Stimulated activated CD8-positive, alpha-beta memory T cell treated with anti-CD3 and anti-CD28 coated beads, Interleukin-12 subunit alpha, Interleukin-12 subunit beta, amount 100 ng/mL, for 24 hours (primary cell): Measurements from ENCODE around the gene PNMA6E.
"Not testable (repeated sequence)": the region's sequence is repeated elsewhere in the genome, so short reads cannot be mapped to it uniquely, and the experiment has no call there.

Experiments
- DNase-seq: peaks from one replicate; pipeline ENCODE4 v3.0.0-alpha.2; 2020; ENCODE audit errors: extremely low read depth

The PNMA6E gene

DNA sequence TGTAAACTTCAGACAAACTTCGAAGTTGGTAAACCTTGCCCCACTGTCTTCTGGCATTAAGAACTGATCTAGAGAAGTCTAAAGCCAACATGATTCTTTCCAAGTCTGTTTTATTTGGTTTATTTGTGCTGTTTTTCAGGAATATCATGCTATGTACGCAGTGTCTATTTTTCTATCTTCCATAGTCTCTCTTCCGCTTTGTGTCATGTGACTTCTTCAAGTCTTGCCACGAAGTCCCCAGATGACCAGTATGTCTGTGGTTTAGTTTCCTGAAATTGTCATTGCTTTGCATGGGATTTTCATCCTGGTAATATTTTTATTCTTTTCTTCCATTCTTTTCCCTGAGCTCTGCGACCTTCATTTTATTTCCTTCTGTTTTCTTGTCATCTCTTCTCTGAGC lies 15.1 kb downstream of the PNMA6E start:
- no peak for DNase-seq

DNA sequence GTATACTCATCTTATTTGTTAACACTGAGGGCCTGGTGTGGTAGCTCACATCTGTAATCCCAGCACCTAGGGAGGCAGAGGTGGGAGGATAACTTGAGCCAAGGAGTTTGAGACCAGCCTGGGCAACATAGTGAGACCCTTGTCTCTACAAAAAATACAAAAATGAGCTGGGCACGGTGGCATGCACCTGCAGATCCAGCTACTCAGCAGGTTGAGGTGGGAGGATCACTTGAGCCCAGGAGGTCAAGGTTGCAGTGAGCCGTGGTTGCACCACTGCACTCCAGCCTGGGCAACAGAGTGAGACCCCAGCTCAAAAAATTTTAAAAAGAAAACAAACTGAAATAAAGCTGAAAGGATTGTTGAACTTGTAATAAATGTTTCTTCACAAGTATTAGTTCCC lies 16.2 kb downstream of the PNMA6E start:
- DNase-seq: not testable (repeated sequence)

DNA sequence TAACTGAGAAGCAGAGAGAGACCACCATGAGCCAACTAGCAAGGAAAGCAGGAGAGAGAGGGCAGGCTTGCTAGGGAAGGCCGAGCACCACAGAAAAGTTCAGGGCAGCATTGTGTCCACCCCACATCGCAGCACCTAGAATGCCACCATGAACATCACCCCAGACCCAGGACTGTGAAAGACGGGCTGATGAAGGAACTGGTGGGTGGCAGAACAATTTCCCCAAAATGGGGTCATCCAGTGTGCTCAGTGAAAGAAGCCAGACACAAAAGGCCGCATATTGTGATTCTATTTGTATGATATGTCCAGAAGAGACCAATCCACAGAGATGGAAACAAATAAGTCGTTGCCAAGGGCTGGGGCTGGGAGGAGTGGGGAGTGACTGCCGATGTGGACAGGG lies 16.8 kb downstream of the PNMA6E start:
- DNase-seq: no peak

DNA sequence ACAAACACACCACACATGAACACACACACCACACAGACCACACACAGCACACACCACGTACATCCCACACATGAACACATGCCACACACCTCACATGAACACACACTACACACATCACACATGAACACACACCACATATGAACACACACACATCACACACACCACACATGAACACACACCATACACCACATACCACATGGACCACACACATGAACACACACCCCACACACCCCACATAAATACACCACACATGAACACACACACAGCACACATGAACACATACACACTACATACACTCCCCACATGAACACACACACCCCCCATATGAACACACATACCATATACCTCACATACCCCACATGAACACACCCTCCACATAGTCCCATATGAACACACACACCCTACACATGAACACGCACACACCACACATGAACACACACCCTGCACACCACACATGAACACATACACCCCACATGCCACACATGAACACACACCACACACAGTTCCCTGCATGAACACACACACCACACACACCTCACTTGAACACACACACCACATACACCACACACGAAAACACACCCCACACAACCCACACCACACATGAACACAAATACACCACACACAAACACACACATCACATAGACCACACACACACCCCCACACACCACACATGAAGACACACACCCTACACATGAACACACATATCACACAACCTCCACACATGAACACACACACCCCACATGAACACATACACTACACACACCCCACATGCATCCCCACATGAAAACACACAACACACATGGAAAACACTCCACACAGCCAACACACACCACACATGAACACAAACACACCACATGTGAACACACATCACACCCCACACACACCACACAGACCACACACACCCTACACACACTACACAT lies 18.3 kb downstream of the PNMA6E start:
- no peak for DNase-seq

DNA sequence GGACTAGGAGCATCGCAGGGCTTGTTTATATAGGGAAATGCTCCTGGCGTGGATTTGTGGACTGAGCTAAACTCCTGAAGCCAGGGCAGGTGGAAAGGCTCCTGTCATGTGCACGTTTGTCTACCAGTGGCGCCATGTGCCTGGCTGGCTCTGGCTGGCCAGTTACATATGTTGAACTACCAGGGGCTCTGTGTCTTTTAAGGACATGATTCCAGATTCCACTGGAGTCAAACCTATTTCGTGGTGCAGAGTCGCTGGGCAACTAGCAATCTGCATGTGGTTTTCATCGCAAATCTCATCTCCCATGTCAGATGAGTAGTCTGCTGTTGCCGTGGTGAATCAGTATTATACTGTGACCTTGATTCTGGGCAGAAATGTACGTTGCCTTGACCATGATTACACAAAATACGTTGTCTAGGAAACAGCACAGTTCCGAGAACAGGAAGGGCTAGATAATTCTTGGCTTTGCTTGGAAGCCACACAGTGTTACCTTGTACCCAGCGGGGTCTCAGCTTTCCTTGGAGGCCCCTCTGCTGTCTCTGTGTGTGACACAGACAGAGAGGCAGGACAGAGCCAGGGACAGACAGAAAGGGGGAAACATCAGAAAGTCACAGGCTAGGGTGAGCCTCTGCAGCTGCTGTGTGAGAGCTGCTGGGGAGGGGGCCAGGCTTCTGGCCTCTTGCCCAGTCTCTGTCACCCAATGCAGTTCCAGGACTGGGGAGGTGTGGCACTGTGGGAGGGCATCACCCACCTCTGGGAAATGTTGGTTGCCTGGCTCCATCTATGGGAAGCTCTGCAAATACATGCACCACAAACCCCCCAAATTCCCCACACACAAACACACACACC lies 19.2 kb downstream of the PNMA6E start:
- DNase-seq: no peak

DNA sequence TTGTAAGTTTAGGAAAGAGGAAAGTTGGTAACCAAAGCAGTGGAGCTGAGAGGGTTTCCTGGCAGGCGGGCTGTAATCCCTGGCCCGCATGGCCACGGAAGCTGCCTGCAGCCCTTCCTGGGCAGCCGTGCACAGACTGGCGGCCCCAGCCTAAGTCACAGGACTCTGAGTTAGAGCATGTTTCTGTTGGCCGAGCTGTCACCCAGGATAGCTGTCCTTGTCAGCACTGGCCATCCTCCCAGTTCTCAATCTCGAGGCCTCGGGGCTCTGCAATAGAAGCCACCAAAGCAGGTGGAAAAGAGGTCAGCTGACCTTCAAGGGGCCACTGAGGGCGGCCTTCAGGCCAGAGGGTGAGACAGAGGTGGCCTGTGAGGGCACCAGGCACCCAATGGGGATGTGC lies 20.5 kb downstream of the PNMA6E start:
- no peak for DNase-seq

DNA sequence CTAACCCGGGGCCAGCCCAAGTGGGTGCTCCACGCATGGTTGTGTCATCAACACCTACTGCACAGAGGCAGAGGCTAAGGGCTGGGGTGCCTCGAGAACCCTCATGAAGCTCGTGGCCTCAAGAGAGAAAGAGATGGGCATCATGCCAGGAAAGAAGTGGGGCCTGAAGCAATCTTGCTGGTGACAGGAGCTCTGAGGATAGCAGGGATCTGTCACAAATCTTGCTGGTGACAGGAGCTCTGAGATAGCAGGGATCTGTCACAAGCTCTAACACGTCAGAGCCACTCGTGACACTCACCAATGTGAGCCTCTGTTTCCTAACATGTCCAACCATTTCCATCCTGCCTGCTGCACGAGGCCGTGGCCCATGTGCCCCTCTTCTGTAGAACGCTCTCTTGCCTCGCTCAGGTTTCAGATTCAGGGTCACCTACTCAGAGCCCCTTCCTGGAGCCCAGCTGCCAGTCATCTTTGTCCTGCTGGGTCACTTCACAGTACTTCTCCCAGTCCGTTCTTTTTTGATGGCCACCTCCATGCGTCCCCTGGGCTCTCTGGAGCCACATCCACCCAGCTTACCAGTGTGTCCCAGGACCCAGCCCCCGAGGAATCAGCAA lies 21.1 kb downstream of the PNMA6E start:
- DNase-seq: no peak

DNA sequence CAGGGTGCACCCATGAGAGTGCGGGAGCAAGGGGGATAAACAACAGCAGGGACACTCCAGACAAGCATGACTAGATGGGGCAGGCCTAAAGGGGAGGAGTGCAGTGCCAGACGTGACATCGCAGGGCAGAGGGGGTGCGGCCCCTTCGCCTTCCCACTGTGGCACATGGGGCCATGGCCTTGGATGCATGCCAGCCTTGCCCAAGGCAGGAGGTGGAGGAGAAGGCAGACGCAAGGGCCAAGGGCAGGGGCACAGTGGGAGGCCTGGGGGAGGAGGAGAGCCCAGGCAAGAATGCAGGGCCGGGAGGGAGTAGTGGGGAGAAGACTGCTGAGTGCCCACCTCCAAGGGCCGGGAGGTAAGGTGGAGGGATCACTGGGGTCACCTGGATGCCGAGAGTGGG lies 21.6 kb downstream of the PNMA6E start:
- no peak for DNase-seq

DNA sequence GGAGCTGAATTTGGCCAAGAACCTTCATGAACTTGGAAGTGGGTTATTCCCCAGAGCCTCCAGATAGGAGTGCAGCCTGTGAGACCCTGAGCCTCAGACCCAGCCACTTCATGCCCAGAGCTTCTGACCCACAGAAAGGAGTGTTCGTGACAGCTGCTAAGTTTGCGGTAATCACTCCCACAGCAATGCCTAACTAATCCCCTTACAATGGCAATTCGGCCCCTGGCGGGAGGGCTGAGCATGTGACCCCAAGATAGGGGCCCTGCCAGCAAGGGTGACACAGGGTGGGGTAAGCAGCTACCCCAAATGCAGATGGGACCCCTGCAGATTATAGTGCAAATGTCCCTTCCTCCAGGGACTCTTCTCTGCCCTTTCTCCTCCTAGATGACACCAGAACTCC lies 22.5 kb downstream of the PNMA6E start:
- DNase-seq: no peak

DNA sequence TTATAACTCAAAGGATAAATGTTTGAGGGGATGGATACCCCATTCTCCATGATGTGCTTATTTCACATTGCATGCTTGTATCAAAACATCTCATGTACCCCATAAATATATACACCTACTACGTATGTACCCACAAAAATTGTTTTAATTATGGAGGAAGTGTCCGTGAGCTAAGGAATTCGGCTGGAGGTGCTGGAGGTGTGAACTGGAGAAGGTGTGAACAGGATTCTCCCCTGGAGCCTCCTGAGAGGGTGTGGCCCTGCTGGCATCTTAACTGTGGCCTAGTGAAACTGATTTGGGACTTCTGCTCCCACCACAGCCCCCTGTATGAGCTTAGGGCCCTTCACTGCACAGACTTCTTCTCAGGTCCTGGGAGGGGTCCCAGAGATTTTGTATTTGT lies 23.4 kb downstream of the PNMA6E start:
- DNase-seq: no peak

DNA sequence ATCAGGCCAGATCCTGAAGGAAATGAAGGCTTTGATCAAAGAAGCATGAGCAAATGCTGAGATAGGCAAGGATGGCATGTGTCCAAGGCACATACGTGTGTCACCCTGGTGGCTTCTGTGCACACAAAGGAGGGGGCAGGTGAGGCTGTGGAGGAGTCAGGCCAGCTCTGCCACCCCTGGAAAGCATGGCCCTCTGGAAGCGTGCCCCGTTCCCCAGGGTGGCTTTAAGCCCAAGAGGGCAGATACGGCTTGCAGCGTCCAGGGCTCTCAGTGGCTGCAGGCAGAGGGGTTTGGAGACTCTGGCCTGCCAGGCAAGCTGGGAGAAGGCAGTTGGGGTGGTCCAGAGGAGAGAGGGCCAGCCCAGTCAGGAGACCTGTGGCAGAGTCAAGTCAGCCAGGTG lies 25.6 kb downstream of the PNMA6E start:
- no peak for DNase-seq

DNA sequence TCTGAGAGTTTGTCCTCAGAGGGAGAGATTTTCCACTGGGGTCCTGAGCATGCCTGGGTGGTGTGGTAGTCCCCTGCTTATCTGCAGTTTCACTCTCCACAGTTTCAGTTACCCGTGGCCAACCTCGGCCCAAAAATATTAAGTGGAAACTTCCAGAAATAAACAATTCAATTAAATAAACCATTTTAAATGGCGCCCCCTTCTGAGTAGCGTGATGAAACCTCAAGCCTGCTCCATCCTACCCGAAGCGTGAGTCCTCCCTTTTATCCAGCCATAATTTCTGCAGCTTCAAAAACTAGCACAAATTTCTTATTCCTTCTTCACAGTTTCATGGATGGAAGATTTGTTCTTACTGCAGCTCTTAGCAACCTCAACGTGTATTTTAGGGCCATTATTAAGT lies 26.7 kb downstream of the PNMA6E start:
- no peak for DNase-seq

DNA sequence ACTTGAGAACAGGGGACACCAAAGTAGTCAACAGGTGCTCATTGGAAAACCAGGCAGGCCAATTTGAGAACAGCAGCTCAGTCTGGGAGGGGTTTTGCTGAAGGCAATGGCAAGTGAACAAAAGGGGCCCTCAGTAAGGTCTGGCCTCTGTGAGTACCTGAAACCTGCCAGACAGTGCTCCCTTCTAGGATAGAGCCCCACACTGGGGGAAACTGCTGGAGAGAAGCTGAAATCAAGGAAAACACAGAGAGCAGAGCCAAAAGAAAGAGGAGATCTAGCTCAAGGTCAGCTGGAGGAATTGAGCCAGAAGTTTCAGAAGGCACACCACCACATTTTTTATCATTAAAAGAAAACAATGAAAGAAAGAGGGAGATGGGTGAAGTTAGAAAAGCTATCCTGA lies 28.2 kb downstream of the PNMA6E start:
- no peak for DNase-seq

DNA sequence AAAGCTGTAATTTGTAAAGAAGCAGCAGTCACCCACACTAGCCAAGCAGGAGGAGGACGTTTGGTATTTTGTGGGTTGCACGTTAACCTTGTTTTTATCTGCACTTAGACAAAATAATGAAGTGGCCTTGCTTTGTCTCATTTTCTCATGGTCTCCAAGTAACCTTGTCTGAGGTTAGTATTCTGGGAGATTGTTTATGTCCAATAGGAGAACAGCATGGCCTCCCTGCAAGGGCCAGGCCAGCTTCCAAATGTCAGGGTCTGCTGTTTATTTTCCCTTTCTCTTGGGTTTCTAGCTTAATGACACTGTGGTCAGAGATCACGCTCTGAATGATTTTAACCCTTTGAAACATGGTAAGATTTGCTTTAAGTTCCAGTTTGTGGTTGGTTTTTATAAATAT lies 29.9 kb downstream of the PNMA6E start:
- DNase-seq: no peak

DNA sequence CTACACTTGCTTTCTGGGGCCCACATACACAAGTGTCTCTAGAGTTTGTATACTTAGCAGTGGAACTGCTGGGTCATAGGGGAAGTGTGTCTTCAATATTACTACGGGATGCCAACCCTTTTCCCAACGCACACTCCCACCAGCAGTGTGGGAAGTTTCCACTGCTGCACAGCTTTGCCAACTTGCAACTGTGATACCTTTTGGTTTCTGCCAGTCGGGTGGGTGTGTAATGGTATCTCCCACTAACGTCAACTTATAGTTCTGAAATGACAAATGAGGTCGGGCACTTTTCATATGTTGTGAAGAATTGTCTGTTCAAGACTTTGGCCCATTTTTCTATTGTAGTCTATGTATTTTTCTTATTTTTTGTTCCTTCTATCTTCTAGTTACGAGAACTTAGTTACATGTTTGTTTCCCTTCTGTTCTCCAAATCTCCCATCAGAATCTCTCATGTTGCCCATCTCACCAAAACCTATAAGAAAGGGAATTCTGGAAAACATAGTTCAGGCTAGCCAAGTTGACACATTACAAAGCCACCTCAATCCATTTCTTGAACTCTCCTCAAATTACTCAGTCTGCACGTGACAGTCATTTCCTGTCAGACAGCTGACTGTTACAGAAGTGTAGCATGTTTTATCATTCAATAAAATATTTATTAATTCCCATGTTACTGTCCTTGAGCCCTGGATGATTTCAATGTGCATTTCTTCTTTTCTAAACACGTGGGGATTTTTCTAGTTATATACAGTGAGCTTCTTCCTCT lies 30.7 kb downstream of the PNMA6E start:
- DNase-seq: no peak

DNA sequence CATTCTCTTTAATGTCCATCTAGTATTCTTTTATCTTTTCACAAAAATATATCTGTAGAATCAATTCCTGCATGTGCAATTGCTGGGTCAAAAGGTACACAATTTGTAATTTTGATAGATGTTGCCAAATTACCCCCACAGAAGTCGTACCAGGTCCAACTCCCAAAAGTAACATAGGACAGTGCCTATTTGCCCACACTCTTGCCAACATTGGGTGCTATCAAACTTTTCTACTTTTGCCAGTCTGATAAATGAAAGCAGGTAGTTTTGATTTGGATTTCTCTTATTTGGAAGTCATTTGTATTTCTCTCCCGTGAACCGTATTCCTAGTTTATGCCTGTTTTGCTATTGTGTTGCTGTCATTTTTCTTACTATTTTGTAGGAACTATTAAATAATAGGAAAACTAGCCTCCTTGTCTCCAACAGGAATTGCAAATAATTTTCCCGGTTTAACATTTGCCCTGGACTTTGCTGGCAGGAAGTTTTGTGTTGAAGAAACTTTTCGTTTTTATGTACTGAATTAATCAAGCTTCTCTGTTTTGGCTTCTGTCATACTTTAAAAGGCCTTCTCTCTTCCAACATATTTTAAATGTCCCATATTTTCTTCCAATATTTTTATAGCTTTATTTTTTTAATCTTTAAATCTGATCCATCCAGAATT lies 34.1 kb downstream of the PNMA6E start:
- DNase-seq: no peak

DNA sequence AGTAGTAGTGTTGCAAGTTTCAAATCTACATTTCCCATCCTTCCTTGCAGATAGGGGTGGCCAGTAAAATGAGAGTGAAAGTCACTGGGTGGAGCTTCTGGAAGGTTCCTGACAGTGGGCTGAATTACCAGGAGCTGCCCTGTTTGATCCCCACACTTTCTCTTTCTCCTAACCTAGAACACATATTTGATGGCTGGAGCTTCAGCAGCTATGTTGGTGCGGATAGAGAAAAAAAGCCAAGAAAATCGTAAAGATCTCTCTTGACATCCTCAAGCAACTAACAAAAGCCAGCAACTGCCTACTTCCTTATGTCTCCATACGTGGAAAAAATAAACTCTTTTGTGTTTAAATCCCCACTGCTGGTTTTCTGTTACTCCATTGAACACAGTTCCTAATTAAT lies 35.0 kb downstream of the PNMA6E start:
- no peak for DNase-seq

DNA sequence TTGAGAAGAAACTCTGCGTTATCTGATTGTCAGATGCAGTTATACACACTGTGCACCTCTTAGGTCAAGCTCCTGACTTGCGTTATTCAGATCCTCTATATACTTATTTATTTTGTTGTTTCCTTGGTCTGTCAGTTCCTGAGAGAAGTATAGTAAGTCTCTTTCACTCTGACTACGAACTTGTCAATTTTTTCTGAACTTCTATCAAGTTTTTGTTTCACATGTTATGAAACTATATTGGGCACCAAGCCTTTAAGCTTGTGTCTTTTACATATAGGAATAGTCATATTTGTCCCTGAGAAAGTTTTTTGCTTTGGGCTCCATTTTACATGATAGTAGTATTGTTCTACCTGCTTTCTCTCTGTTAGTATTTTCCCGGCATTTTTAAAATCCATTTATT lies 35.5 kb downstream of the PNMA6E start:
- no peak for DNase-seq

DNA sequence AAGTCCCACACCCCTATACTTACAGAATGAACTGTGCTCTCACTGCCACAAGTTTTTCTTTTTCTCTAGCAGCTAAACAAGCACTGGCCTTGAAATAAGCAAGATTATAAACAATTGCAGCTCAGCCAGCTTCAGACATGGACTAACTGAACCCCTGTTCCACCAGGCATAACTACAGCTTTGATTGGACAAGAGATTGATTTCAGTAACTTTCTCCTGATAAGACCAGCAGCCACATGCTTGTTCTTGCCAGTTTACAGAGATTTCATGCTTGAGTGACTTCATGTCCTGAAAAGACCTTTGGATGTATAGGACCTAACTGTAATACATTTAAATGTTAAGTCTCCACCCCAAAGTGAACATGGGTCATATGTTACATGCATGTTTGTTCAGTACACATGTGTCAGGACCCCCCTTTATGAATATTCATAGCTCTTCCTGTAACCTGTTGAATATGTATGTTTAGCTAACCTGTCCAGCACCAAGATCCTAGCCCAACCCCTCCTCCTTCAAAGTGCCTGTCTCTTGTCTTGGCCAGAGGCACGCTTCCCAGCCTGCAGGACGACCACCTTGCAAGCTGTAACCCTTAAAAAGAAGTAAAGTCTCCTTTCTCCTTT lies 39.3 kb downstream of the PNMA6E start:
- no peak for DNase-seq

DNA sequence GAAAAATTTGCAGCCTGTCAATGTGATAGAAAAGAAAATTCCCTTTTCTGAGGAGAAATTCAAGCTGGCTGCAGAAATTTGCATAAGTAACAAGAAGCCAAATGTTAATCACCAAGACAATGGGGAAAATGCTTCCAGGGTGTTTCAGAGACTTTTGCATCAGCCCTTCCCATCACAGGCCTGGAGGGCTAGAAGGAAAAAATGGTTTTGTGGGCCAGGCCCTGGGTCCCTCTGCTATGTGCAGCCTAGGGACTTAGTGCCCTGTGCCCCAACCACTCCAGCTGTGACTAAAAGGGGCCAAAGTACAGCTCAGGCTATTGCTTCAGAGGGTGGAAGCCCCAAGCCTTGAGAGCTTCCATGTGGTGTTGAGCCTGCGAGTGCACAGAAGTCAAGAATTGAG lies 43.3 kb downstream of the PNMA6E start:
- DNase-seq: no peak

DNA sequence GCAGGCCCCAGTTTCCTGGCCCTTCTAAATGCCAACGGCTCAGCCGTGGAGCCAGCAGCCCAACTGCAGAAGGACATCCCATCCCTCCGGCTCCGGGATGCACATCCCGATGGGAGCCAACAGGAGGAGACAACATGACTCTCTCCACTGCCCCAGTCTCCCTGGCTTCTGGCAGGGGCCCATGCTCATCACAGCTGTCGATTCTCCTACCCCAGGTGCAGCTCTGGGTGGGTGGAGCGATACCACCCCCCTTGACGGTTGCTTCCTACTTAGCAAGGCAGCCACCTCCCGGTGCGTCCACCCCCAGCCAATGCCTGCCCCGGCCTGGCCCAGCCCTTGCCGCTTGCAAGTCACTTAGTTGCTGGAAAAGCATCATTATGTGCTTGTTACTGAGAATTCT lies 47.7 kb downstream of the PNMA6E start:
- DNase-seq: no peak
